Smooth muscle cell (in vitro differentiated cells): Measurements from ENCODE around the gene ARHGAP19. TPM values are rescaled to one million over a fixed set of nuclear protein-coding genes. Genes with fewer than 3 reads are reported as not detected.

Experiments used
- DNase-seq: peaks from one replicate; lab custom pipeline; 2025; ENCODE audit not compliant: unreplicated experiment; lab: John Stamatoyannopoulos, UW
- H2AFZ ChIP-seq: fragments of 200-600 bp; sonication (generic); 2 replicates; pipeline ENCODE4 v1.6.0; 2016; ENCODE audit warnings: antibody characterized with exemption, low read depth, mild to moderate bottlenecking
- H3F3A ChIP-seq: fragments of 200-600 bp; sonication (generic); 2 replicates; pipeline ENCODE4 v1.6.0; 2017; ENCODE audit warnings: antibody characterized with exemption, low read depth
- H3K27ac ChIP-seq: fragments of 200-600 bp; sonication (generic); 2 replicates; pipeline ENCODE4 v1.5.1; 2016; ENCODE audit warnings: low read depth, mild to moderate bottlenecking
- H3K27me3 ChIP-seq: fragments of 200-600 bp; sonication (generic); 2 replicates; pipeline ENCODE4 v1.6.1; 2016; ENCODE audit warnings: low read depth, mild to moderate bottlenecking
- H3K36me3 ChIP-seq: fragments of 200-600 bp; sonication (generic); 2 replicates; pipeline ENCODE4 v1.5.1; 2016; ENCODE audit warnings: low read depth
- H3K4me1 ChIP-seq: fragments of 200-600 bp; sonication (generic); 2 replicates; pipeline ENCODE4 v1.5.1; 2016; ENCODE audit warnings: low read depth
- H3K4me2 ChIP-seq: fragments of 200-600 bp; sonication (generic); 2 replicates; pipeline ENCODE4 v1.6.0; 2016; ENCODE audit warnings: mild to moderate bottlenecking
- H3K4me3 ChIP-seq: fragments of 200-600 bp; sonication (generic); 2 replicates; pipeline ENCODE4 v1.5.1; 2016; ENCODE audit warnings: mild to moderate bottlenecking
- H3K79me2 ChIP-seq: fragments of 200-600 bp; sonication (generic); 2 replicates; pipeline ENCODE4 v1.6.0; 2016; ENCODE audit warnings: low read depth, mild to moderate bottlenecking
- H3K9ac ChIP-seq: fragments of 200-600 bp; sonication (generic); 2 replicates; pipeline ENCODE4 v1.6.0; 2016; ENCODE audit warnings: low read depth
- H3K9me3 ChIP-seq: fragments of 200-600 bp; sonication (generic); replicated peaks from 2 replicates; pipeline ENCODE4 v1.5.1; 2016; ENCODE audit warnings: low read depth
- H4K20me1 ChIP-seq: fragments of 200-600 bp; sonication (generic); 2 replicates; pipeline ENCODE4 v1.6.0; 2016; ENCODE audit warnings: low read depth
- CTCF ChIP-seq: fragments of 200-600 bp; sonication (generic); IDR thresholded peaks from 2 replicates; pipeline ENCODE4 v1.5.1; 2017; ENCODE audit warnings: borderline replicate concordance, mild to moderate bottlenecking, antibody characterized with exemption; ENCODE audit not compliant: insufficient read depth, poor library complexity, severe bottlenecking
- WGBS: methylation state at CpG from one replicate; pipeline ENCODE4 v1.1.7; 2016; ENCODE audit warnings: low lambda C conversion rate; 5-methylcytosine and 5-hydroxymethylcytosine counted together
- polyA plus RNA-seq: library from polyadenylated mRNA; unstranded; fragments of >200 nt; fragmentation: Nextera tagmentation; extraction: Ambion mirVana; gene quantifications from 2 replicates; pipeline ENCODE4 v1.2.1, GENCODE V29; 2016
- total RNA-seq: library from RNA; depleted of rRNA; stranded (reverse); fragments of >200 nt; gene quantifications from 2 replicates; pipeline ENCODE4 v1.2.3, GENCODE V29; 2014

The ARHGAP19 gene
- total and polyA plus RNA-seq, 2 experiments from 2014 or later = 3.5 to 20.5 TPM

GRCh38 chr10:97307866-97308780 is 15.7 kb upstream of the ARHGAP19 start:
- no peak overlapping the region for H2AFZ ChIP-seq
- WGBS = 90% methylated on average over 10 of the region's 10 CpGs

DNA sequence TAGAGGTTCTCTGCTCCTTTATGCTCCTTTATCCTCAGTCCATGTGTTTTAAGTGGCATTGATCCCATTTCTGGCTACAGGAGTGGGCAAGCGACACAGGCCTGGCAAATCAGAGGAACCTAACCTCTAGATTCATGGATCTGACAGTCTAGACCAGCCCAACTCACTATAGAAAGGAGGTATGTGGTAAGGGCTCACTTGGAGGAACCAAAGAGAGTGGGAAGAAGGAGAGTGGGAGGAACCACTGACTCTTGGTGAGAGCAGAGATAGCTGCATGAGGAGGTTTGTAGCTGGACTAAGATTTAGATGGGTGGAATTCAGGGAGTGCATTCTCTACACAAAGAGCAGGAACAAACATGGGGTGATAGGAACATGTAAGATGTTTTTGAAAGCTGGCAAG is 15.0 kb upstream of the ARHGAP19 start:
- Histone ChIP-seq H2AFZ (no peak overlapping the region), H4K20me1 (no peaks in the 10 kb centered on the region), H3K9me3 (no peaks in the 10 kb centered on the region), H3K79me2 (no peaks in the 10 kb centered on the region), H3K4me3 (no peak overlapping the region), H3K27ac (no peak overlapping the region), H3K36me3 (no peaks in the 10 kb centered on the region), H3K9ac (no peak overlapping the region), H3K4me2 (no peak overlapping the region), H3K27me3 (no peaks in the 10 kb centered on the region), H3F3A (no peaks in the 10 kb centered on the region), H3K4me1 (no peaks in the 10 kb centered on the region)
- WGBS = 89% methylated on average over 1 of the region's 1 CpG
- TF ChIP-seq CTCF = no peak
- no peak for DNase-seq

More at GRCh38 chr10:97307866-97308780, 15.7 kb upstream of the ARHGAP19 start:
- Histone ChIP-seq H3K36me3 (no peaks in the 10 kb centered on the region), H3K9ac (no peak overlapping the region), H3K27ac (no peak overlapping the region), H3F3A (no peaks in the 10 kb centered on the region), H3K9me3 (no peaks in the 10 kb centered on the region), H3K4me2 (no peak overlapping the region), H4K20me1 (no peaks in the 10 kb centered on the region), H3K27me3 (no peaks in the 10 kb centered on the region), H3K4me3 (no peak overlapping the region), H3K79me2 (no peaks in the 10 kb centered on the region), H3K4me1 (no peaks in the 10 kb centered on the region)
- no peak for TF ChIP-seq CTCF
- DNase-seq = no peak

DNA sequence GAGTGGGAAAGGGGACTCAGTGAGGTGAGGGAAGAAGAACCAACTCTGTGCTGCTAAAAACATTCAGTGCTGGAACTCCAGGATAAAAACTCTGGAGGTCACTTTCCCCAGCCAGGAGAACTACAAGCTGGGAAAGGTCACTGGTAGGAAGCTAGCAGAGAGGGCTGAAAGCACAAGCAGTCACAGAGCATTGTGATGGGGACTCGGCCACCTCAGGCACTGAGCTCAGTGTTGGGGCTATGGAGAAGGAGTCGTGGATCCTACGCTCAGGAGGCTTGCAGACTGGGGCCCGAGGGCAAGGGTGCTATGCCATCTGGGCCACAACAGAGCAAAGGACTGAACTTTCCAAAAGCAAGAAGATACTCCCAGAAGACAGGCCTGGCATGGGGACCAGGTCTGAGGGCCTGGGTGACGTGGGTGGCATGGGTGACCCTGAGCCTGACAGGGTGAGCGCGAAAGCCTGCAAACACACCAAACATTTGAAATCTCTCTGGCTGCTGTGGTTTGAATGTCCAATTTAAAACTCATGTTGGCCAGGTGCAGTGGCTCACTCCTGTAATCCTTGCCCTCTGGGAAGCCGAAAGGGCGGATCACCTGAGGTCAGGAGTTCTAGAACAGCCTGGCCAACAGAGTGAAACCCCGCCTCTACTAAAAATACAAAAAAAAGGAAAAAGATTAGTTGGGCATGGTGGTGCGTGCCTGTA is 9.8 kb upstream of the ARHGAP19 start:
- Histone ChIP-seq H4K20me1 (no peaks in the 10 kb centered on the region), H3K9ac (no peak overlapping the region), H3K36me3 (no peaks in the 10 kb centered on the region), H3K27me3 (no peaks in the 10 kb centered on the region), H3K4me2 (no peak overlapping the region), H3K27ac (no peak overlapping the region), H3F3A (no peaks in the 10 kb centered on the region), H3K79me2 (no peaks in the 10 kb centered on the region), H2AFZ (no peak overlapping the region), H3K9me3 (no peaks in the 10 kb centered on the region), H3K4me3 (no peak overlapping the region), H3K4me1 (no peaks in the 10 kb centered on the region)
- DNase-seq = no peak
- 89% methylated on average over 11 of the region's 11 CpGs for WGBS
- no peak for TF ChIP-seq CTCF
